Measurements from ENCODE around the gene C1QTNF12. TPM values are rescaled to one million over a fixed set of nuclear protein-coding genes. Genes with fewer than 3 reads are reported as not detected.

Gene C1QTNF12
- total RNA-seq, 1 donor from 2014 or later, result 1.3 TPM

DNA sequence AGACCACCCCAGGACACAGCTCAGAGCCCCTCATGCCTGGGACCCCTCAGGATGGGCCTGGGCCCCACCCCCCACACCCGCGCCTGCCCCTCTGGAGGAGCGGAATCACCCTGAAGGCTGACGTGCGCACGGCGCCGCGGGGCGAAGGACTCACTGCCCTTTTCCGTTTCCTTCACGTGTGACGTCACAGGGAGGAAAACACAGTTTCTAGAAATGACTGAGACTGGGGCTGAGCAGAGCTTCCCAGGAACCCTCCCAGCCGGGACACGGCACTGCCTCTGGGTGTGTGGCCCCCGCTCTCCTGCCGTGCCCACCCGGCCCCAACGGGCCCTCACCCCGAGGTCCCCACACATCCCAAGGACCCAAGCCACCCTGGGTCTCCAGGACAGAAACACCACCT is 27.2 kb downstream of the C1QTNF12 start:
- no peaks in the 10 kb centered on the region for H3K27me3 ChIP-seq (ENCODE audit: control insufficient read depth, insufficient read depth, low read length)
- peaks cover 33% of the 10 kb centered on the region for H3K36me3 ChIP-seq (ENCODE audit: control insufficient read depth, insufficient read depth, low read length)
- TF ChIP-seq CTCF (IDR thresholded peaks at IDR 0.05; ENCODE audit: insufficient read depth, low read length, severe bottlenecking), result no peak
- DNase-seq (ENCODE audit: low read depth) (no peak), FAIRE-seq (no peak)
- H3K4me3 ChIP-seq (ENCODE audit: low read depth, low read length), result no peak overlapping the region

- DNase-seq (ENCODE audit: low read depth), result no peak
- no peak for FAIRE-seq
- TF ChIP-seq CTCF (IDR thresholded peaks at IDR 0.05; ENCODE audit: insufficient read depth, low read length, severe bottlenecking), result no peak
- Histone ChIP-seq H3K36me3 (ENCODE audit: control insufficient read depth, insufficient read depth, low read length) (peaks cover 33% of the 10 kb centered on the region), H3K4me3 (ENCODE audit: low read depth, low read length) (no peak overlapping the region), H3K27me3 (ENCODE audit: control insufficient read depth, insufficient read depth, low read length) (no peaks in the 10 kb centered on the region)
Observed at GRCh38 chr1:1218524-1219200, 27.9 kb downstream of the C1QTNF12 start.

DNA sequence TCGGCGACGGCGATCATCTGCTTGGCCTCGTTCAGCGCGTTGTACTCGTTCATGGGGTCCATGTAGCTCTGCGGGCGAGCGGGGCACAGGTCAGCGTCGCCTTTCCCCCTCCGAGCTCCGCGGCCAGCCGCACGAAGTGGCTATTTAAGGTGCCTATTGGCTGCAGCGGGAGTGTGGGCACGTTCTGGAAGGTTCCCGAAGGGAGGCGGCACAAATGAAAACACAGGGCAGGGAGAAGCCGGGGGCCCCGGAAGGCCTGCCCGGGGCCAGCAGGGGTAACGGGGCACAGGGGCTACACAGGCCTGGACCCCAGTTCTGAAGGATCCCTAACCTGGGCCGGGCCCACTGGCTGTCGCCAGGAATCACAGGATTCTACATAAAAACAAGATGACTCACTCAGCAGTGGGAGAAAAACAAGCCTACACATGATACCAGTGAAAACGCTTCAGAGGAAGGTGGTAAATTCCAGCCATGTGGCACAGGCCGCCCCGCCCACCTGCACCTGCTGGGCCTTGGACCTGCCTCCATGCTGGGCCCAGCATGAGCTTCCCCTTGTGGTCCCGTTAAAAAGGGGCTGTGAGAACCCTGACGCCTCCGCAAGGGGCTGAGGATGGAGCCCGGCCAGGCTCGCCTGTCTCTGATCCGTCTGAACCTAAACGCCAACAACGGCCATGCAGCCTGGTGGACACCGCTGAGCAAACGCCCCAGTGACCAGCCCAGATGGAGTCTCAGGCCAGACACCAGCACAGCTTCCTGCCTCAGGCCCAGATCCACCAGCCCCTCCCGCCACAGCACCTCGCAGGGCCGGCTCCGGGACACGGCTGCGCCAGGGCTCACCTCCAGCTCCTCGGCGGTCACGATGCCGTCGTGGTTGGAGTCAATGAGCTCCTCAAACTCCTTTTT is 28.6 kb downstream of the C1QTNF12 start:
- peaks cover 26% of the 10 kb centered on the region for H3K36me3 ChIP-seq (ENCODE audit: control insufficient read depth, insufficient read depth, low read length)
- no peak overlapping the region for H3K4me3 ChIP-seq (ENCODE audit: low read depth, low read length)
- no peak for FAIRE-seq
- peak; percentile 79 for DNase-seq (ENCODE audit: low read depth)
- H3K27me3 ChIP-seq (ENCODE audit: control insufficient read depth, insufficient read depth, low read length), result no peaks in the 10 kb centered on the region
- no peak for TF ChIP-seq CTCF (IDR thresholded peaks at IDR 0.05; ENCODE audit: insufficient read depth, low read length, severe bottlenecking)

- no peak overlapping the region for H3K4me3 ChIP-seq (ENCODE audit: low read depth, low read length)
- DNase-seq (ENCODE audit: low read depth) (no peak), FAIRE-seq (no peak)
- peaks cover 19% of the 10 kb centered on the region for H3K36me3 ChIP-seq (ENCODE audit: control insufficient read depth, insufficient read depth, low read length)
- H3K27me3 ChIP-seq (ENCODE audit: control insufficient read depth, insufficient read depth, low read length), result no peaks in the 10 kb centered on the region
- TF ChIP-seq CTCF (IDR thresholded peaks at IDR 0.05; ENCODE audit: insufficient read depth, low read length, severe bottlenecking), result no peak
Observed at GRCh38 chr1:1216770-1217620, 29.5 kb downstream of the C1QTNF12 start.

DNA sequence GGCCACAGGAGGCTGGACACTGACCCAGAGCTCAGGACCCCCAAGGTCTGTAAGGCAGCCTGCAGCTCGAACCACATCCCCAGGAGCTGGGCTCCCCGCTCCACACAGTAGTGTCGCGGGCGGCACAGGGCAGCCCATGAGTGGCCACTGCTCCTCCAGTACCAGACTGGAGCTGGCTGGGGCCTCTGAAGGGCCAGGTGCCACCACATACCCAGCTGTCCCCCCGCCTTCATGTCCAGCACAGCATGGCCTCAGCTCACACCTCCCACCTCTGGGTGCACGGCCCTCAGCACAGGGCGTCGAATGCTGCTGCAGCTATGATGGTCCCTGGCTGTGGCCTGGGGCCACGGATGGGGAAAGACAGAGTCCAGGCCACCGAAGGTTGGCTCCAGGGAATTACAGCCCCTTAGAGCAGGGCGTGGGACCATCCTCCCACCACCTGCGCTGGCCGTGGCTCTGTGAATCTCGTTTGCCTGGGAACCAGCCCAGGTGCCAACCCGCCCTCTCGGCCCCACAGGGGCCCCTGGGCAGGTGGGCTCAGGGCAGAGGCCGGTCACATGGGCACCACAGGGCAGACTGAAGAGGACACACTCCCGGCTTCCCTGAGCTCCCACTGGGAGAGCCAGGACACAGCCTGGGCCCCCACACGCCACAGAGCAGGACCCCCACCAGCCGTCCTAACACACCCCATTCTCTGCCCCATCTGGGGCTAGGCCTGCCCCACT is 30.5 kb downstream of the C1QTNF12 start:
- Histone ChIP-seq H3K36me3 (ENCODE audit: control insufficient read depth, insufficient read depth, low read length) (peaks cover 15% of the 10 kb centered on the region), H3K27me3 (ENCODE audit: control insufficient read depth, insufficient read depth, low read length) (no peaks in the 10 kb centered on the region), H3K4me3 (ENCODE audit: low read depth, low read length) (no peak overlapping the region)
- FAIRE-seq (no peak), DNase-seq (ENCODE audit: low read depth) (no peak)
- TF ChIP-seq CTCF (IDR thresholded peaks at IDR 0.05; ENCODE audit: insufficient read depth, low read length, severe bottlenecking), result no peak

All from bronchial epithelial cell (primary cell).